Neural cell (in vitro differentiated cells): Measurements from ENCODE around the gene NEK2. TPM values are rescaled to one million over a fixed set of nuclear protein-coding genes. Genes with fewer than 3 reads are reported as not detected.

Experiments used
- H2AFZ ChIP-seq: fragments of 200-600, 300-800 bp; sonication (generic), shearing (Covaris generic); 2 replicates; pipeline ENCODE4 v1.6.0; 2014; ENCODE audit warnings: low read depth, mild to moderate bottlenecking, antibody characterized with exemption, low read length, moderate library complexity
- H3F3A ChIP-seq: fragments of 200-600 bp; shearing (Covaris generic); 2 replicates; pipeline ENCODE4 v1.6.1; 2016; ENCODE audit warnings: mild to moderate bottlenecking, moderate library complexity, mixed read lengths, antibody characterized with exemption, low read length; ENCODE audit not compliant: insufficient read depth, poor library complexity, severe bottlenecking
- H3K27ac ChIP-seq: fragments of 200-600, 300-800 bp; sonication (generic), shearing (Covaris generic); 2 replicates; pipeline ENCODE4 v1.5.1; 2014; ENCODE audit warnings: mild to moderate bottlenecking, low read length, moderate library complexity
- H3K27me3 ChIP-seq: fragments of 300-800, 200-600 bp; sonication (generic), shearing (Covaris generic); 2 replicates; pipeline ENCODE4 v1.6.0; 2014; ENCODE audit warnings: mild to moderate bottlenecking, low read depth, low read length, moderate library complexity; ENCODE audit not compliant: insufficient read depth
- H3K36me3 ChIP-seq: fragments of 300-800, 200-600 bp; sonication (generic), shearing (Covaris generic); 2 replicates; pipeline ENCODE4 v1.5.1; 2014; ENCODE audit warnings: mild to moderate bottlenecking, antibody characterized with exemption, low read length, moderate library complexity; ENCODE audit not compliant: insufficient read depth
- H3K4me2 ChIP-seq: fragments of 300-800, 200-600 bp; sonication (generic), shearing (Covaris generic); 2 replicates; pipeline ENCODE4 v1.6.0; 2014; ENCODE audit warnings: mild to moderate bottlenecking, low read length
- H3K4me3 ChIP-seq: fragments of 300-800, 200-600 bp; sonication (generic), shearing (Covaris generic); 2 replicates; pipeline ENCODE4 v1.5.1; 2014; ENCODE audit warnings: mild to moderate bottlenecking, low read length, moderate library complexity
- H3K79me2 ChIP-seq: fragments of 200-600 bp; shearing (Covaris generic); replicated peaks from 2 replicates; pipeline ENCODE4 v1.6.0; 2014; ENCODE audit warnings: mild to moderate bottlenecking, low read length, moderate library complexity; ENCODE audit not compliant: insufficient read depth
- H3K9ac ChIP-seq: fragments of 300-800, 200-600 bp; sonication (generic), shearing (Covaris generic); 2 replicates; pipeline ENCODE4 v1.6.1; 2016; ENCODE audit warnings: mild to moderate bottlenecking, low read length, mixed read lengths
- H3K9me2 ChIP-seq: fragments of 200-600 bp; shearing (Covaris generic); 2 replicates; pipeline ENCODE4 v1.6.1; 2016; ENCODE audit warnings: mild to moderate bottlenecking, low read length, mixed read lengths; ENCODE audit not compliant: insufficient read depth
- H3K9me3 ChIP-seq: fragments of 200-600, 300-800 bp; sonication (generic), shearing (Covaris generic); 2 replicates; pipeline ENCODE4 v1.6.1; 2016; ENCODE audit warnings: mild to moderate bottlenecking, mixed run types, low read length, moderate library complexity, mixed read lengths
- H4K20me1 ChIP-seq: fragments of 200-600 bp; shearing (Covaris generic); 2 replicates; pipeline ENCODE4 v1.6.1; 2016; ENCODE audit warnings: mild to moderate bottlenecking, mixed run types; ENCODE audit not compliant: insufficient read depth
- CTCF ChIP-seq: fragments of 450-650 bp; IDR thresholded peaks from 2 replicates; pipeline ENCODE4 v1.5.1; 2014; ENCODE audit warnings: antibody characterized with exemption, mild to moderate bottlenecking, moderate library complexity; ENCODE audit not compliant: poor library complexity, severe bottlenecking
- EP300 ChIP-seq: fragments of 450-650 bp; conservative IDR thresholded peaks from 2 replicates; pipeline ENCODE4 v1.6.1; 2014; ENCODE audit warnings: antibody characterized with exemption, mild to moderate bottlenecking, moderate library complexity; ENCODE audit not compliant: poor library complexity, severe bottlenecking
- EZH2 ChIP-seq: fragments of 200-600, 300-800 bp; shearing (Covaris generic), sonication (generic); IDR thresholded peaks from 2 replicates; pipeline ENCODE4 v1.6.1; 2014; ENCODE audit warnings: antibody characterized with exemption, low read length, borderline replicate concordance, mild to moderate bottlenecking; ENCODE audit not compliant: insufficient read depth, poor library complexity, severe bottlenecking
- MXI1 ChIP-seq: fragments of 450-650 bp; conservative IDR thresholded peaks from 2 replicates; pipeline ENCODE4 v1.6.1; 2014; ENCODE audit warnings: antibody characterized with exemption, mild to moderate bottlenecking; ENCODE audit not compliant: poor library complexity, severe bottlenecking
- POLR2AphosphoS5 ChIP-seq: IDR thresholded peaks from 2 replicates; pipeline ENCODE4 v1.6.1; 2012
- RAD21 ChIP-seq: fragments of 450-650 bp; conservative IDR thresholded peaks from 2 replicates; pipeline ENCODE4 v1.6.1; 2014; ENCODE audit warnings: antibody characterized with exemption, mild to moderate bottlenecking, moderate library complexity
- REST ChIP-seq: IDR thresholded peaks from 2 replicates; pipeline ENCODE4 v1.6.1; 2012; ENCODE audit warnings: borderline replicate concordance
- SMC3 ChIP-seq: fragments of 450-650 bp; conservative IDR thresholded peaks from 2 replicates; pipeline ENCODE4 v1.6.1; 2014; ENCODE audit warnings: antibody characterized with exemption, mild to moderate bottlenecking, moderate library complexity; ENCODE audit not compliant: poor library complexity
- TAF1 ChIP-seq: IDR thresholded peaks from 2 replicates; pipeline ENCODE4 v1.6.1; 2012; ENCODE audit warnings: low read depth
- polyA plus RNA-seq: library from polyadenylated mRNA; depleted of rRNA; stranded (reverse); fragments of >200 nt; gene quantifications from 2 replicates; pipeline ENCODE4 v1.2.3, GENCODE V29; 2014

Gene NEK2
- polyA plus RNA-seq, 1 donor from 2014 or later = 0.98 TPM

- Histone ChIP-seq H3K36me3 (no peaks in the 10 kb centered on the region), H3K27me3 (no peaks in the 10 kb centered on the region), H3K9ac (no peak overlapping the region), H3K79me2 (no peaks in the 10 kb centered on the region), H3F3A (no peaks in the 10 kb centered on the region), H3K9me3 (no peaks in the 10 kb centered on the region), H3K4me3 (no peak overlapping the region), H3K9me2 (no peaks in the 10 kb centered on the region), H3K4me2 (no peak overlapping the region), H4K20me1 (no peaks in the 10 kb centered on the region), H3K27ac (no peak overlapping the region), H2AFZ (no peak overlapping the region)
- no peak for TF ChIP-seq TAF1
Measured at GRCh38 chr1:211667065-211667617, 8.3 kb downstream of the NEK2 start.

- no peaks in the 10 kb centered on the region for H3K27me3 ChIP-seq
- H3K4me3 ChIP-seq = no peak overlapping the region
- no peak for TF ChIP-seq TAF1
- no peak for TF ChIP-seq MXI1
- no peak for TF ChIP-seq RAD21
- no peak for TF ChIP-seq EP300
- TF ChIP-seq SMC3 = no peak
- TF ChIP-seq POLR2AphosphoS5 = no peak
- TF ChIP-seq REST = no peak
- no peak for TF ChIP-seq EZH2
- TF ChIP-seq CTCF = no peak
- no peak overlapping the region for H3K9ac ChIP-seq
- no peaks in the 10 kb centered on the region for H3K79me2 ChIP-seq
- H2AFZ ChIP-seq = no peak overlapping the region
- H3K4me2 ChIP-seq = no peak overlapping the region
- H3K9me3 ChIP-seq = no peaks in the 10 kb centered on the region
- no peaks in the 10 kb centered on the region for H3K9me2 ChIP-seq
- H3K27ac ChIP-seq = no peak overlapping the region
- no peaks in the 10 kb centered on the region for H4K20me1 ChIP-seq
- H3F3A ChIP-seq = no peaks in the 10 kb centered on the region
- H3K36me3 ChIP-seq = no peaks in the 10 kb centered on the region
Measured at GRCh38 chr1:211660718-211661222, 14.7 kb downstream of the NEK2 start.

- no peaks in the 10 kb centered on the region for H4K20me1 ChIP-seq
- no peaks in the 10 kb centered on the region for H3F3A ChIP-seq
- H3K9me2 ChIP-seq = no peaks in the 10 kb centered on the region
- no peak overlapping the region for H3K4me3 ChIP-seq
- no peaks in the 10 kb centered on the region for H3K9me3 ChIP-seq
- no peaks in the 10 kb centered on the region for H3K79me2 ChIP-seq
- no peak overlapping the region for H2AFZ ChIP-seq
- no peaks in the 10 kb centered on the region for H3K27me3 ChIP-seq
- TF ChIP-seq REST (no peak), EP300 (no peak)
- H3K27ac ChIP-seq = no peak overlapping the region
- H3K36me3 ChIP-seq = no peaks in the 10 kb centered on the region
- no peak overlapping the region for H3K4me2 ChIP-seq
- H3K9ac ChIP-seq = no peak overlapping the region
Measured at GRCh38 chr1:211656728-211657127, 18.7 kb downstream of the NEK2 start.
